Bronchial epithelial cell (primary cell): ENCODE measurements around the gene PLEKHA6. TPM values are rescaled to one million over a fixed set of nuclear protein-coding genes. Genes with fewer than 3 reads are reported as not detected.

Source experiments
- DNase-seq: peaks from one replicate; pipeline ENCODE4 v3.0.0-alpha.2; 2010; ENCODE audit warnings: low read depth
- FAIRE-seq: peaks from 2 replicates; lab custom pipeline; 2011; peaks lifted over from hg19 to GRCh38; lab: Jason Lieb, UNC
- H3K27me3 ChIP-seq: 2 replicates; pipeline ENCODE4 v1.5.1; 2011; ENCODE audit warnings: low read length; ENCODE audit not compliant: control insufficient read depth, insufficient read depth
- H3K36me3 ChIP-seq: 2 replicates; pipeline ENCODE4 v1.5.1; 2011; ENCODE audit warnings: low read length; ENCODE audit not compliant: control insufficient read depth, insufficient read depth
- H3K4me3 ChIP-seq: 2 replicates; pipeline ENCODE4 v1.5.1; 2011; ENCODE audit warnings: mild to moderate bottlenecking, low read depth, low read length, control low read depth
- total RNA-seq: library from RNA; depleted of rRNA; stranded (reverse); fragments of >200 nt; gene quantifications from 2 replicates; pipeline ENCODE4 v1.2.1, GENCODE V29; 2014
- TF ChIP-seq, protein P1 (sequence below): IDR thresholded peaks from 2 replicates; pipeline ENCODE4 v1.5.1; 2011; ENCODE audit warnings: mild to moderate bottlenecking, moderate library complexity, low read length, control low read depth, inconsistent platforms; ENCODE audit not compliant: insufficient read depth, severe bottlenecking

The PLEKHA6 gene
- total RNA-seq, 1 donor from 2014 or later, result 2.1 TPM

DNA sequence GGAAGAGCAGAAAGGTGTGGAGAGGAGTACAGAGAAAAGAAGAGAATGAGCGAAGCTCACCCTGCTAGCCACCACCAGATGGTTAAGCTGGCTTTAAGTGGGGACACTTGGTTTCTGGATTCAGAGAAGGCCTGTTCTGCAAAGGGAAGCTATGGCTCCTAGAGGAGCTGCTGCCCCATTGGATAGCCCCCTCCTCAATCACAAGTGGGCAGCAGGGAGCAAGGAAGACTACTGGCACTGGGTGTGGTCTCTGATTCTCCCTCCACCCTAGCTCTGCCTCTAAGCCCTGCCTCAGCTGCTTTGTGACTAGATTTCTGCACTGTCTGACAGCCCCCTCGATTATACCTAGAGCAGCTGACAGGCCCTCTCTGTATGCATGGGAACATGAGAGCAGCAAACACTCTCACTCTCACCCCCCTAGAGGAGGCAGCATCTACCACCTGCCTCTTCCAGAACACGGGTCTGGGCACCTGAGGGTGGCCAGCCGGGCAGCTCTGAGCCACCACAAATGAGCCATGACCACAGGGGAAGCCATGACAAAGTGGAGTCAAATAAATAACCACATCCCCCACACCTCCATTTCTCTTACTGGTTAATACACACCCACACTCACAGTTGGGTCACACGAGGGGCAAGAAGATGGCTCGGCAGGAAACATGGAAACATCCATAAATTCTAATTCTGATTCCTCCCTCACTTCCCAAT, 13.6 kb downstream of the PLEKHA6 start:
- no peak overlapping the region for H3K4me3 ChIP-seq
- H3K36me3 ChIP-seq, result no peaks in the 10 kb centered on the region
- FAIRE-seq, result no peak
- DNase-seq, result no peak
- no peaks in the 10 kb centered on the region for H3K27me3 ChIP-seq
- TF ChIP-seq, protein P1, sequence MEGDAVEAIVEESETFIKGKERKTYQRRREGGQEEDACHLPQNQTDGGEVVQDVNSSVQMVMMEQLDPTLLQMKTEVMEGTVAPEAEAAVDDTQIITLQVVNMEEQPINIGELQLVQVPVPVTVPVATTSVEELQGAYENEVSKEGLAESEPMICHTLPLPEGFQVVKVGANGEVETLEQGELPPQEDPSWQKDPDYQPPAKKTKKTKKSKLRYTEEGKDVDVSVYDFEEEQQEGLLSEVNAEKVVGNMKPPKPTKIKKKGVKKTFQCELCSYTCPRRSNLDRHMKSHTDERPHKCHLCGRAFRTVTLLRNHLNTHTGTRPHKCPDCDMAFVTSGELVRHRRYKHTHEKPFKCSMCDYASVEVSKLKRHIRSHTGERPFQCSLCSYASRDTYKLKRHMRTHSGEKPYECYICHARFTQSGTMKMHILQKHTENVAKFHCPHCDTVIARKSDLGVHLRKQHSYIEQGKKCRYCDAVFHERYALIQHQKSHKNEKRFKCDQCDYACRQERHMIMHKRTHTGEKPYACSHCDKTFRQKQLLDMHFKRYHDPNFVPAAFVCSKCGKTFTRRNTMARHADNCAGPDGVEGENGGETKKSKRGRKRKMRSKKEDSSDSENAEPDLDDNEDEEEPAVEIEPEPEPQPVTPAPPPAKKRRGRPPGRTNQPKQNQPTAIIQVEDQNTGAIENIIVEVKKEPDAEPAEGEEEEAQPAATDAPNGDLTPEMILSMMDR, result no peak

DNA sequence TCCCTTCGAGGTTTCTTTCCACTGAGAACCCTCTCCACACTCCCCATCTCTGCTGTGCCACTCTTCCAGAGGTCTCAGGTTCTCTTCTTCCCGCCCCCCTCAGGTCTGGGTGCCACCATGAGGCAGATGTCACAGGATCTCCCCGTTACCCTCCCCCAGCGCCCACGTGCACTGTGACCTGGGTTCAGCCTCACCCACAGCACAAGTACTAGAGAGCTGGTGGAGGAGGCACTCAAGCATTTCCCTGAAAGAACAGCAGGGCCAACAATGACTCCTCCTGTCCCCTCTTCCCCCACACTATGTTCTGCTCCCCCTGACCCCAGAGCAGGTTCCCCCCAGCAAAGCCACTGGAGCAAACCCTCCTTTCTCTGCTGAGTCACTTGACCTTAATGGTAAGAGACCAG, 14.3 kb downstream of the PLEKHA6 start:
- TF ChIP-seq, protein P1, result no peak
- no peak for FAIRE-seq
- no peak for DNase-seq

DNA sequence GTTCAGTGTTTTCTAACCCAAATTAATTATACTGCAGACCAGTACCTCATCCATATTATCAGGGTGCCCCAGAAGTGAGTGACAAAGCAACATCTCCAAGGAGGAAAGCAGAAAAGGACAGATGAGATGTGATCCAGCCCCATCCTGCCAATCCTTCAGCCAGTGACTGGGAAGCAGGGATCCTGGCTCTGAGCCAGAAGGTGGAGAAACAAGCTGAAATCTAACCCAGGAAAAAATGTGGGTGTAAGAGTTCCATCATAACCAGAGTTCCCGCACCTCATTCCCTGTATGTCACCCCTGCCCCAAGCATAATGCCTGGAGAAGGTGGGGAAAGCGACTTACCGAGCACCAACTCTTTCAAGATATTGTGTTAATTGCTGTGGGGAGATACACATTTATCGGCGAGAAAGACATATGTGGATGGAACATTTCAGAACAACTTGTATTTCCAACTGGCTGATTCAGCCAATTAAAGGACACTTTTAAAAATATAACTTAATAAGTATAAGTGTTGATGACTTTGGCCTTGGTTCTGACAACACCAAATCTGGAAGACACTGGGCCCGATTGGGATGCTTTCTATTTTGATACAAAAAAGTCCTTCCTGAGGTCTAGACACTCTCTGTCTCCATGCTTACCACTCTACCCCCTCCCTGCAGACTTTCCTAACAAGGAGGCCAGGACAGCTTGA, 14.9 kb downstream of the PLEKHA6 start:
- DNase-seq (no peak), FAIRE-seq (no peak)
- H3K36me3 ChIP-seq, result no peaks in the 10 kb centered on the region
- TF ChIP-seq, protein P1, result no peak
- H3K4me3 ChIP-seq, result no peak overlapping the region
- no peaks in the 10 kb centered on the region for H3K27me3 ChIP-seq

More for the DNA sequence above, 14.3 kb downstream of the PLEKHA6 start:
- Histone ChIP-seq H3K36me3 (no peaks in the 10 kb centered on the region), H3K4me3 (no peak overlapping the region), H3K27me3 (no peaks in the 10 kb centered on the region)

DNA sequence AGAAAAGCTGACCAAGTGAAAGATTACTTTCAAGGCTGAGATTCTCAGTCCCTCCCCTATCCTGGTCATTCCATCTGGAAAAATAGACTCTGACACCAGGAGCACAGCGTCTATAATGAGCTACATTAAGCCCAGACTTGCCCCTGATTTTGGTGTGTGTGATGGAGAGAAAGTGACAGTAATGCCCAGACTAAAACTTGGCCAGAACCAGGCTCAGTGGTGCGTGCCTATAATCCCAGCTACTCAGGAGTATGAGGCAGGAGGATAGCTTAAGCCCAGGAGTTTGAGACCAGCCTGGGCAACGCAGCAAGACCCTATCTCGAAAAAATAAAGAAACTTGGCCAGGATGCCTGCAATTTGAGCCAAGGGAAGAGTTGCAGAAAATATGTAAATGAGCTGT, 15.9 kb downstream of the PLEKHA6 start:
- FAIRE-seq (no peak), DNase-seq (no peak)
- H3K27me3 ChIP-seq, result no peaks in the 10 kb centered on the region
- TF ChIP-seq, protein P1, result no peak
- H3K36me3 ChIP-seq, result no peaks in the 10 kb centered on the region
- no peak overlapping the region for H3K4me3 ChIP-seq

DNA sequence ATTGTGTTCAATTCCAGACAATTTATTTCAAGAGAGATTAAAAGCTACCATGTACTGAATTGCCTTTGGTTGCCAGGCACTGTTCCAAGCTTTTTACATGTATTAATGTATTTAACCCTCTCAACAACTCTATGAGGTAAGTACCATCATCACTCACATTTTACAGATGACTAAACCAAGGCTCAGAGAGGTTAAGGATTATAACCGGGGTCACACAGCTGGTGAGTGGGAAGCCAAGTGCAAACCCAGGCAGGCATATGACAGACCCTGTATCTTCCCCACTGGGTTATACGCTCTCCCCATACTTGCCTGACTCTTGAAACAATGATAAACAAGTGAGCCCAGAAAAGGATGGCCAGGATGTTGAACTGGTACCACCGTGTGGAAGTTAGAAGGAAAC, 16.5 kb downstream of the PLEKHA6 start:
- TF ChIP-seq, protein P1, result no peak
- FAIRE-seq, result no peak
- no peaks in the 10 kb centered on the region for H3K27me3 ChIP-seq
- no peak for DNase-seq
- H3K36me3 ChIP-seq, result no peaks in the 10 kb centered on the region
- H3K4me3 ChIP-seq, result no peak overlapping the region
